GM20431 (cell line): ENCODE data around the gene PFN3.

Source experiments
- in situ Hi-C: fragments of 300-500 bp; cut with MseI, MboI; formaldehyde crosslinking; loops from one replicate; pipeline ENCODE4 v1.15.0; 2020; ENCODE audit warnings: low sequenced_read_pairs; ENCODE audit not compliant: unreplicated experiment

PFN3 gene

GRCh38 chr5:177399997-177400868 lies at the start of gene PFN3:
PFN3 (minus strand) TSS chr5:177400661; CDS start chr5:177400576, 85 bp downstream.
- in situ Hi-C loops = loop anchor here (10.0 kb wide), 1 partner anchor 55 kb away; no protein-coding TSS in a partner anchor

GRCh38 chr5:177449140-177450061 lies 48.9 kb upstream of the PFN3 start:
- in situ Hi-C loops = loop anchor here (10.0 kb wide), 1 partner anchor 45 kb away; the partner anchor contains the start of genes F12 and PFN3

GRCh38 chr5:177448244-177448950 lies 47.9 kb upstream of the PFN3 start:
- in situ Hi-C loops = no loop called here

- in situ Hi-C loops = no loop called here
Measured at GRCh38 chr5:177447611-177448243, 47.3 kb upstream of the PFN3 start.

GRCh38 chr5:177447066-177447610 lies 46.7 kb upstream of the PFN3 start:
- in situ Hi-C loops = no loop called here

- in situ Hi-C loops = no loop called here
Measured at GRCh38 chr5:177446200-177447065, 46.0 kb upstream of the PFN3 start, which contains the start of gene PRR7. PRR7 (plus strand) TSS chr5:177446814; CDS start chr5:177455068, 8,254 bp downstream.

GRCh38 chr5:177445917-177446199 lies 45.4 kb upstream of the PFN3 start:
- in situ Hi-C loops = no loop called here

GRCh38 chr5:177445052-177445916 lies 44.8 kb upstream of the PFN3 start:
- in situ Hi-C loops = no loop called here

- in situ Hi-C loops = no loop called here
Measured at GRCh38 chr5:177444106-177445051, 43.9 kb upstream of the PFN3 start.

- in situ Hi-C loops = no loop called here
Measured at GRCh38 chr5:177443144-177443983, 42.9 kb upstream of the PFN3 start.

GRCh38 chr5:177442066-177442826 lies 41.8 kb upstream of the PFN3 start:
- in situ Hi-C loops = no loop called here

GRCh38 chr5:177440990-177441780 lies 40.7 kb upstream of the PFN3 start:
- in situ Hi-C loops = no loop called here

- in situ Hi-C loops = no loop called here
Measured at GRCh38 chr5:177440211-177440989, 39.9 kb upstream of the PFN3 start.
